PC-9 (cell line): ENCODE results near the gene ASZ1.

Experiments
- EZH2 ChIP-seq: fragments of 200-600 bp; sonication (generic); IDR thresholded peaks from 2 replicates; pipeline ENCODE4 v1.8.0; 2017; ENCODE audit warnings: antibody characterized with exemption, low read depth
- TF ChIP-seq, protein P1 (sequence below): fragments of 200-600 bp; sonication (generic); conservative IDR thresholded peaks from 2 replicates; pipeline ENCODE4 v1.6.1; 2017; ENCODE audit warnings: mixed run types, antibody characterized with exemption, mild to moderate bottlenecking, moderate library complexity

DNA sequence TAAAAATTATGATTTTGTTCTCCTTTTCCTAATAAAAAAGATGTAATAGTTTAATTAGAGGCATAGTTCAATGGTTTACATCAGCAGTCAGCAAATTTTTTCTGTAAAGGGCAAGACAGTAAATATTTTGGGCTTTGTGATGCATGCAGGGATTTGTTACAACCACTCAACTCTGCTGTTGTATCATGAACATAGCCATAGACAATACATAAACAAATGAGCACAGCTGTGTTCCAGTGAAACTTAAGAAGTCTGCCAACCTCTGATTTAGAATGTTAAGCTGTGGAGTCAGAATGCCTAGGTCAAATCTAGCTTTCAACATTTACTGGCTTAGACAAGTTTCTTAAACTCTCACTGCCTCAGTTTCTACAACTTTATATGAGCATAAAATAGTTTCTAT is 31.6 kb downstream of the ASZ1 start:
- TF ChIP-seq, protein P1, sequence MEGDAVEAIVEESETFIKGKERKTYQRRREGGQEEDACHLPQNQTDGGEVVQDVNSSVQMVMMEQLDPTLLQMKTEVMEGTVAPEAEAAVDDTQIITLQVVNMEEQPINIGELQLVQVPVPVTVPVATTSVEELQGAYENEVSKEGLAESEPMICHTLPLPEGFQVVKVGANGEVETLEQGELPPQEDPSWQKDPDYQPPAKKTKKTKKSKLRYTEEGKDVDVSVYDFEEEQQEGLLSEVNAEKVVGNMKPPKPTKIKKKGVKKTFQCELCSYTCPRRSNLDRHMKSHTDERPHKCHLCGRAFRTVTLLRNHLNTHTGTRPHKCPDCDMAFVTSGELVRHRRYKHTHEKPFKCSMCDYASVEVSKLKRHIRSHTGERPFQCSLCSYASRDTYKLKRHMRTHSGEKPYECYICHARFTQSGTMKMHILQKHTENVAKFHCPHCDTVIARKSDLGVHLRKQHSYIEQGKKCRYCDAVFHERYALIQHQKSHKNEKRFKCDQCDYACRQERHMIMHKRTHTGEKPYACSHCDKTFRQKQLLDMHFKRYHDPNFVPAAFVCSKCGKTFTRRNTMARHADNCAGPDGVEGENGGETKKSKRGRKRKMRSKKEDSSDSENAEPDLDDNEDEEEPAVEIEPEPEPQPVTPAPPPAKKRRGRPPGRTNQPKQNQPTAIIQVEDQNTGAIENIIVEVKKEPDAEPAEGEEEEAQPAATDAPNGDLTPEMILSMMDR = no peak
- TF ChIP-seq EZH2 = no peak
